ENCODE results near the gene AGAP1.

The AGAP1 gene

DNA sequence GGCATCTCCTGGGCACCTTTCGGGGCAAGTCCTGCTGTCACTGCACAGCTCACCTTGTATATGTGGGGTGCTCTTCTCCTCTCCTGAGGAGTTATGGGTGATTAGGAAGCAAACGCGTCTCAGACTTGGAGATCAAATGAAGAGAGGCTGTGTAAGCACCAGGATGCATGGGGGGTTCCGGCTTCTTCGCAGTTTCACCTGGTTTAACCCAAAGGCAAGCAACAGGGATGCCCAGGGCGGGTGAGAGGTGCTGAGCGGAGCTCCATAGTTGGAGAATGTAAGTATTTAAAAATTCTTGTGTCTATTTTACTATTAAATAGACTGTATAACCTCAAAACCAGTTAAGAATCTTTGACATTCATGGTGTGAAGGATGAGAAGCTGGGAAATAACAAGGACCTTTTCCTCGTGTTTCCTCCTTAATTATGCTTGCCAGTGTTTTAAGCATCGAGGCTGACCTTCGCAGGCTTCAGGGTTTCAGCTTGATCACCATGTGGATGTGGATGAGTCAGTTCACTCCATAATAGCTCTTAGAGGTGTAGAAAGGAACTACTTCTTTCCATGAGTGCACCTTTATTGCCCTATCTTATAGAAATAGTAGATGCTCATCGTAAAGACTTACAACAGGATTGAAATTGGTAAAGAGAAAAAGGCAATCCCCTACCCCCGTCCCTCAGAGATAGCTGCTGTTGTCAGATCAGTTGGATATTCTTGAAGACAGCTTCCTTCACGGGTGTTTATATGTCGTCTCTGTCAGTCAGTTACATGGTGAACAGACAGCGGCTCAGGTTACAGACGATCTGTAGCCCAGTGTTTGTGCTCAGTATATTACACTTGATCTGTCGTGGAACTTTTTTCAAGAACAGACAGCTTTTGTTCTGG lies 201.1 kb downstream of the AGAP1 start:
- TF ChIP-seq POU2F2 (IDR thresholded peaks at IDR 0.05; ENCODE audit: low read depth, low read length) (no peak), SPI1 (IDR thresholded peaks at IDR 0.05; ENCODE audit: low read depth, low read length) (no peak), PAX5 (IDR thresholded peaks at IDR 0.05; ENCODE audit: insufficient read depth, low read length, severe bottlenecking) (no peak), TAF1 (IDR thresholded peaks at IDR 0.05; ENCODE audit: low read depth, low read length) (no peak)
- FAIRE-seq = no peak
- no peak for DNase-seq (ENCODE audit: insufficient read length, low spot score)

DNA sequence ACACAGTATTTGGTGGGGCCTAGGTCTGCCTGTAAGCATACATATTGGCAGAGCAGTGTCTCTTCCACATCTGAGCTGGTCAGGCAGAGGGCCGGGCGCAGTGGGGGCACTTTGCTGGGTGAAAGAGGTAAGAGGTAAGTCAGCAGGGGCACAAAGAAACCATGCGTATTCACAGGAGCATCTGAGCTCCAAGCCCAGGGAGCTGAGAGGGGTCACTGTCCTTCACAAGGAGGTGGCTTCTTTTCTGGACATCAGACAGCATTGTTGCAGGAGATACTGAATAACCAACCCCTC lies 201.7 kb downstream of the AGAP1 start:
- no peak for FAIRE-seq
- no peak for TF ChIP-seq POLR2AphosphoS5 (IDR thresholded peaks at IDR 0.05; ENCODE audit: low read depth, low read length)
- no peak for TF ChIP-seq SPI1 (IDR thresholded peaks at IDR 0.05; ENCODE audit: low read depth, low read length)
- no peak for TF ChIP-seq POLR2A (IDR thresholded peaks at IDR 0.05; ENCODE audit: low read depth, low read length)
- no peak for TF ChIP-seq PAX5 (IDR thresholded peaks at IDR 0.05; ENCODE audit: insufficient read depth, low read length, severe bottlenecking)
- no peak for TF ChIP-seq POU2F2 (IDR thresholded peaks at IDR 0.05; ENCODE audit: low read depth, low read length)
- TF ChIP-seq TAF1 (IDR thresholded peaks at IDR 0.05; ENCODE audit: low read depth, low read length) = no peak
- no peak for DNase-seq (ENCODE audit: insufficient read length, low spot score)

DNA sequence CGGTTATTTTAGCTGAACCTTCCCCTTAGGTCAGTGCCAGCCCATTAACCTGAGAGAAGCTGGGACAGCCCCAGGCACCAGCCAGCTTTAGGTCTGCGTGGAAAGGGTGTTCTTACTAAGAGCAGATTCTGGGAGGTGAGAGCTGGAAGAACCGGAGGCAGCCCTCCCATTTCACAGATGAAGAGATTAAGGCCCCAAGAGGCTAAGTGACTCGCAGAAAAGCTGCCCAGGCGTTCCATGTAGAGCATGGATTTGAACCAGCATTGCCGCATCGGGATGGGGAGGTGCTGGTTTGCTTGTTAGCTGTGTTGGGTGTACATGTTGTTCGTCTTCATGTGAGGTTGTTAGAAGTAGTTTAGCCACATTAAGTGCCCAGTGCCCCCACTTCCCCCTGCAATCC lies 203.2 kb downstream of the AGAP1 start:
- DNase-seq (ENCODE audit: insufficient read length, low spot score) = no peak
- no peak for TF ChIP-seq POLR2AphosphoS5 (IDR thresholded peaks at IDR 0.05; ENCODE audit: low read depth, low read length)
- no peak for TF ChIP-seq SPI1 (IDR thresholded peaks at IDR 0.05; ENCODE audit: low read depth, low read length)
- FAIRE-seq = no peak

DNA sequence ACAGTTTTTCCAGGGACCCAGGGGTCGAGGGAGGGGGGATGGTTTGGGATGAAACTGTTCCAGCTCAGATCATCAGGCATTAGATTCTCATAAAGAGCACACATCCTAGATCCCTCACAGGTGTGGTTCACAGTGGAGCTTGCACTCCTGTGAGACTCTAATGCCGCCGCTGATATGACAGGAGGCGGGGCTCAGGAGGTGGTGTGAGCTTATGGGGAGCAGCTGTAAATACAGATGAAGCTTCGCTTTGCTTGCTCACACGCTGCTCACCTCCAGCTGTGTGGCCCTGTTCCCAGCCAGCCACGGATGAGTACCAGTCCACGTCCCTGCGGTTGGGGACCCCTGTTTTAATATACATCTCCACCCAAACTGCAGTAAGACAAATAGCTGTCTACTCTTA lies 204.2 kb downstream of the AGAP1 start:
- FAIRE-seq (no peak), DNase-seq (ENCODE audit: insufficient read length, low spot score) (no peak)
- TF ChIP-seq POLR2AphosphoS5 (IDR thresholded peaks at IDR 0.05; ENCODE audit: low read depth, low read length) (no peak), TAF1 (IDR thresholded peaks at IDR 0.05; ENCODE audit: low read depth, low read length) (no peak), POLR2A (IDR thresholded peaks at IDR 0.05; ENCODE audit: low read depth, low read length) (no peak), PAX5 (IDR thresholded peaks at IDR 0.05; ENCODE audit: insufficient read depth, low read length, severe bottlenecking) (no peak), POU2F2 (IDR thresholded peaks at IDR 0.05; ENCODE audit: low read depth, low read length) (no peak), SPI1 (IDR thresholded peaks at IDR 0.05; ENCODE audit: low read depth, low read length) (no peak)

DNA sequence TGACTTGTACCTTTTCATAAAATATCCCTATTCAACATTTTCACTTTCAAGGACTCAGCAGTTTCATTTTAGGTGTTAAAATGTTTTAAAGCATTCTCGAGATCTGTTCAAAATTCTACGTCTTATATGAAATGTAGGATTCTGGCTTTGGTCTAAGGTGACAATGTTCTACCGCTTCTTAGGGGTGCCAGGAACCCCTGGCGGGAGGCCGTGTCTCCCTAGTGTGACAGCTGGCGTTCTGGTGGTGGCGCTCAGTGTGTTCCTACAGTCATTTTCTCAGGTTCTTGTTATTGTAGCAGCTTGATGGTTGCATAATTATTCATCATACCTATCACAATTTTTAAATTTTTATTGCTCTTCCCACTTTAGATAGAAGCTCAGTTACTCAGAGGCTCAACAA lies 204.6 kb downstream of the AGAP1 start:
- DNase-seq (ENCODE audit: insufficient read length, low spot score) = no peak
- TF ChIP-seq SPI1 (IDR thresholded peaks at IDR 0.05; ENCODE audit: low read depth, low read length) (no peak), POLR2AphosphoS5 (IDR thresholded peaks at IDR 0.05; ENCODE audit: low read depth, low read length) (no peak), TAF1 (IDR thresholded peaks at IDR 0.05; ENCODE audit: low read depth, low read length) (no peak), POU2F2 (IDR thresholded peaks at IDR 0.05; ENCODE audit: low read depth, low read length) (no peak), POLR2A (IDR thresholded peaks at IDR 0.05; ENCODE audit: low read depth, low read length) (no peak), PAX5 (IDR thresholded peaks at IDR 0.05; ENCODE audit: insufficient read depth, low read length, severe bottlenecking) (no peak)
- no peak for FAIRE-seq

DNA sequence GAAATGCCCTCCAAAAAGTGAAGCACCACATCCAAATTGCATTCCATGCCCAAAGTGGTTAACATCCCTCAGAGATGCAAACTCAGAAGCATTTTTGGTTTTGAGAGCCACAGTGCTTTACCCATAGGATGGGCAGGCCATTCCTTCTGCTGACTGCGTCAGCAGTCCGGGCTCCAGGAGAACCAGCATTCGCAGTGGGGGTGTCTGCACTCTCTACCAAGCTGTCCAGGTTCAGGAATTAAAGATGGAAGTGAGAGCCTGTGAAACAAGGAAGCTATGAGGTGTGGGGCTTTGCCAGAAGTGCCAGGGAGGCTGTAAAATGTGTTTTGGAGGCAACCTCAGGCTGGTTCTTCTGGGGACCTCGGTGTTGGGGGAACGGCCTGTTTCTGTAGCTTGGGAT lies 205.7 kb downstream of the AGAP1 start:
- DNase-seq (ENCODE audit: insufficient read length, low spot score) (no peak), FAIRE-seq (no peak)
- TF ChIP-seq TAF1 (IDR thresholded peaks at IDR 0.05; ENCODE audit: low read depth, low read length) = no peak
- no peak for TF ChIP-seq POLR2AphosphoS5 (IDR thresholded peaks at IDR 0.05; ENCODE audit: low read depth, low read length)
- no peak for TF ChIP-seq POU2F2 (IDR thresholded peaks at IDR 0.05; ENCODE audit: low read depth, low read length)
- TF ChIP-seq PAX5 (IDR thresholded peaks at IDR 0.05; ENCODE audit: insufficient read depth, low read length, severe bottlenecking) = no peak
- no peak for TF ChIP-seq SPI1 (IDR thresholded peaks at IDR 0.05; ENCODE audit: low read depth, low read length)
- no peak for TF ChIP-seq POLR2A (IDR thresholded peaks at IDR 0.05; ENCODE audit: low read depth, low read length)

DNA sequence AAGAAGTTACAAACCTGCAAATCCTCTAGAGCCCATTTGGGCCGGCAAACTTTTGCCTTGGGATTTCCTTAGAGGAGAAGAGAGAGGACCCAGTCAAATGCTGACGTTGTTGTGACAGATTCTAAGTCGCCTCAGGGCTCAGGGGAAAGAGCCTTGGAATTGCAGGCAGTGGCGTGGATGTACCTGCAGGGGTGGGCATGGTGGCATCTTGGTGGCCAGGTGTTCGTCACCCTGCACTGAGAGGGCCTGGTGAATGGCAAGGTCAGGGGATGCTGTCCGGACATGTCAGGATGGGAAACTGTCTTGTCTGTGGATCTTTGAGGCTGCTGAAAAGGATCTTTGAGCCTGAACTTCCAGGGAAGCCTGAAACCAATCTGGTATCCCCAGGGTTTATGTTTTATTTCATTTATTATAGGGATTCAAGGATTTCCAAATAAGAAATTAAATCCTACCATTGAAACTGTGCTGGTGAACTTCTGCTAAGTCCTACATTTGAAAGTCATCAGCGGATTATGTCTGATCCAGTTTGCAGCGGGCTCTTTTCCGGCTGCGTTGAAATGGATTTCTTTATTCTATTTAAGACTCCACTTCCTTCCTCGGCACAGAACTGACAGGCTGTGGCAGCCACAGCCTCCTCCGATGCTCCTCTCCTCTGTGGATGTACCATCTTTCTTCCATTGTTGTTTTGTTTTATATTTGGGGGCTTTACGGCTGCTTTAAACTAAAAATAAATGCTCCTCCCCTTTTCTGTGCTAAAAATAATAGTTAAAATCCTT lies 207.6 kb downstream of the AGAP1 start:
- no peak for FAIRE-seq
- TF ChIP-seq PAX5 (IDR thresholded peaks at IDR 0.05; ENCODE audit: insufficient read depth, low read length, severe bottlenecking) (no peak), POU2F2 (IDR thresholded peaks at IDR 0.05; ENCODE audit: low read depth, low read length) (no peak), SPI1 (IDR thresholded peaks at IDR 0.05; ENCODE audit: low read depth, low read length) (no peak)
- DNase-seq (ENCODE audit: insufficient read length, low spot score) = no peak

DNA sequence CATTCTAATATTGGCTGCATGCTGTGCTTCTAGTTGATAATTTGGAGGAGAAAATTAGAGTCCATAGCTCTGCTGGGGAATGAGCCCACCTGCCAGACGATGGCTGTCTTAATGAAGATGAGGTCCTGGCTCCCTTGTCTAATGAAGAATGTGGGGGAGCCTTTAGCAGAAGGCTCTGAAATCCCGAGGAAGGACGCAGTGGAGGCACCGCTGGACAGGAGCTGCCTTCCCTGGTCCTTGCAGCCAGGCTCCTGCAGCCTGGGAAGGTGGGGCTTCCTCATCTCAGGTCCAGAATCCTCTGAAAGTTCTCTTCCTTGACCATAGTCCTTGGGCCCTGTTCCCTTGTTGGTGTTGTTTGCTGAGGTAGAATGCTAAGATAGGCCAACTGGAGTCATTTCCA lies 208.3 kb downstream of the AGAP1 start:
- DNase-seq (ENCODE audit: insufficient read length, low spot score) = no peak
- TF ChIP-seq PAX5 (IDR thresholded peaks at IDR 0.05; ENCODE audit: insufficient read depth, low read length, severe bottlenecking) (no peak), SPI1 (IDR thresholded peaks at IDR 0.05; ENCODE audit: low read depth, low read length) (no peak), POU2F2 (IDR thresholded peaks at IDR 0.05; ENCODE audit: low read depth, low read length) (no peak), POLR2AphosphoS5 (IDR thresholded peaks at IDR 0.05; ENCODE audit: low read depth, low read length) (no peak), POLR2A (IDR thresholded peaks at IDR 0.05; ENCODE audit: low read depth, low read length) (no peak), TAF1 (IDR thresholded peaks at IDR 0.05; ENCODE audit: low read depth, low read length) (no peak)
- no peak for FAIRE-seq

DNA sequence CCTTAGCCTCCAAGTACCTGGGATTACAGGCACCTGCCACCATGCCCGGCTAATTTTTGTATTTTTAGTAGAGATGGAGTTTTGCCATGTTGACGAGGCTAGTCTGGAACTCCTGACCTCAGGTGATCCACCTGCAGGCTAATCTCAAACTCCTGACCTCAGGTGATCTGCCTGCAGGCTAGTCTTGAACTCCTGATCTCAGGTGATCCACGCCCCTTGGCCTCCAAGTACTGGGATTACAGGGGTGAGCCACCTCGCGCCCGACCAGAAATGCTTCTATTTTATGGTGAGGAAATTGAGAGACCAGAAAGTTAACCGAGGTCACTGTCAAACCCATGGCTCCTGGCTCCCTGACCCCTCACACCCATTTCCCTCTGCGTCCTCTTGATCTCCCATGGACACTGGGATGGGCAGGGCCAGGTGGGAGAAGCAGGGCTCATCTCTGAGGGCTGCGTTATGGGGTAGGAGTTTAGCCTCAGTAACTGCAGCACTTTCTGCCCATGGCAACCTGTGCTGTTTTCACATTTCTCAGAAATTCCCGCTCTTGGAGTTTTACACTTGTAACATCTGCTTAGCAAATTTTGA lies 210.0 kb downstream of the AGAP1 start:
- TF ChIP-seq PAX5 (IDR thresholded peaks at IDR 0.05; ENCODE audit: insufficient read depth, low read length, severe bottlenecking) (no peak), POLR2A (IDR thresholded peaks at IDR 0.05; ENCODE audit: low read depth, low read length) (no peak), POU2F2 (IDR thresholded peaks at IDR 0.05; ENCODE audit: low read depth, low read length) (no peak), POLR2AphosphoS5 (IDR thresholded peaks at IDR 0.05; ENCODE audit: low read depth, low read length) (no peak), TAF1 (IDR thresholded peaks at IDR 0.05; ENCODE audit: low read depth, low read length) (no peak), SPI1 (IDR thresholded peaks at IDR 0.05; ENCODE audit: low read depth, low read length) (no peak)
- FAIRE-seq (no peak), DNase-seq (ENCODE audit: insufficient read length, low spot score) (no peak)
